Breast epithelium (tissue), 3 donors: Measurements from ENCODE around the gene CHFR.

ENCODE experiments used
- CTCF ChIP-seq, 3 donors: fragments of 450-650 bp; IDR thresholded peaks; one replicate each; pipeline ENCODE4 v1.5.1; 2016 to 2017; ENCODE audit warnings: antibody characterized with exemption in 3 of 3, mild to moderate bottlenecking in 3 of 3, moderate library complexity in 3 of 3
- POLR2A ChIP-seq: fragments of 450-650 bp; IDR thresholded peaks from one replicate; pipeline ENCODE4 v1.6.1; 2016; ENCODE audit warnings: antibody characterized with exemption, mild to moderate bottlenecking, moderate library complexity
- POLR2AphosphoS5 ChIP-seq, 3 donors: sonication (generic); formaldehyde crosslinking; IDR thresholded peaks; one replicate each; pipeline ENCODE4 v1.6.1; 2017; ENCODE audit warnings: antibody characterized with exemption in 3 of 3

GRCh38 chr12:132866251-132866828 lies 21.1 kb downstream of the CHFR start:
- TF ChIP-seq CTCF (IDR thresholded peaks at IDR 0.05) (no peak), POLR2AphosphoS5 (IDR thresholded peaks at IDR 0.05) (peak in 2 of 3 donors; percentile 38 to 51), POLR2A (no peak)
